GM20431 (cell line): Measurements from ENCODE around the gene CTDP1.
"Not testable (repeated sequence)": the region's sequence is repeated elsewhere in the genome, so short reads cannot be mapped to it uniquely, and the experiment has no call there.

Experiments
- in situ Hi-C: fragments of 300-500 bp; cut with MseI, MboI; formaldehyde crosslinking; loops from one replicate; pipeline ENCODE4 v1.15.0; 2020; ENCODE audit warnings: low sequenced_read_pairs; ENCODE audit not compliant: unreplicated experiment

Gene CTDP1

GRCh38 chr18:79736230-79736629 lies 56.6 kb downstream of the CTDP1 start:
- in situ Hi-C loops: no loop called here

GRCh38 chr18:79736846-79737245 lies 57.2 kb downstream of the CTDP1 start:
- in situ Hi-C loops: no loop called here

DNA sequence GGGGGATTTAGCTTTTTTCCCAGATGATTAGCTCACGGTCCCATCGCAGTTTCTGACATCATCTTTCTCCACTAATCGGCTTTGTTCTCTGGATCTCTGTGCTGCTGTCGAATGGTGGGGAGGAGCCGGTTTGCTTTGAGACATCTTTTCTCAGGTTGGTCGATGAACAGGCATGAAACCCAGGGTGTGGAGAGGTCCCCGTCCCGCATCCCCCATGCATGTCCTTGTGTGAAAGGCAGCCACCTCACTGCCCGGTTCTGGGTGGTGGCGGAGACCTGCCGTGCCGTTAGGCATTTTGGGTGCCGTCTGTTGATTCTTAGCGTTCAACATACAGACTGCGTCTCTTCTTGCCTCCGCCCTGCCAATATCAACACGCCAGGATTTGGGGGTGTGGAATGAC lies 57.8 kb downstream of the CTDP1 start:
- in situ Hi-C loops: no loop called here

GRCh38 chr18:79738041-79738461 lies 58.4 kb downstream of the CTDP1 start:
- in situ Hi-C loops: no loop called here

- in situ Hi-C loops: no loop called here
Observed at GRCh38 chr18:79738581-79739439, 59.2 kb downstream of the CTDP1 start.

GRCh38 chr18:79739440-79739778 lies 59.8 kb downstream of the CTDP1 start:
- in situ Hi-C loops: no loop called here

- in situ Hi-C loops: not testable (repeated sequence)
Observed at GRCh38 chr18:79740047-79740446, 60.4 kb downstream of the CTDP1 start.

DNA sequence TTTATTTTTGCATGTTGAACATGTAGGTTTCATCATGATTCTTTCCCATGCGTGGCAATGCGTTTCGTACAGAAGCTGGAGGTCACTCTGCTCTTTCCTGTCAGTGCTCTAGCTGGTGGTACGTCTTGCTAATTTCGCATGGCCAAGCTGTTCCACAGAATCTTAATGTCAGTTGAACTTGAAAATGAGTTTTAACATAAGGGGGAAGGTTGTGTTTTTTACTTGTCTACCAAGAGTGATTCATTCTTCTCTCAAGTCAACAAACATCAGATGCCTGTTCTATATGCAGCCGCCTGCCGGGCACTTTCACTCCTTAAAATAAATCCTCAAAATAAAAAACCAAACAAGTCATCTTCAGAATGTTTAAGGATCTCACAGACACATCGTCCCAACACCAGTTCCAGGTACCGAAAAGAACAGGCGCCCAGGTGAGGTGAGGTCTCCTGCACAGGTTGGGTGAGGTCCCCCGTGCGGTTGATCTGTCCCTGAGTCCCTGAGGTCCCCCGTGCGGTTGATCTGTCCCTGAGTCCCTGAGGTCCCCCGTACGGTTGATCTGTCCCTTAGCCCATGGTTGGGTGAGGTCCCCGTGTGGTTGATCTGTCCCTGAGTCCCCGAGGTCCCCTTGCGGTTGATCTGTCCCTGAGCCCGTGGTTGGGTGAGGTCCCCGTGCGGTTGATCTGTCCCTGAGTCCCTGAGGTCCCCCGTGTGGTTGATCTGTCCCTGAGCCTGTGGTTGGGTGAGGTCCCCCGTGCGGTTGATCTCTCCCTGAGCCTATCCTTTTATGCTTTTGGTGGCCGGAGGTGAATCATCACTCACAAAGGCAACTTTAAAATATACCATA lies 61.1 kb downstream of the CTDP1 start:
- in situ Hi-C loops: no loop called here

DNA sequence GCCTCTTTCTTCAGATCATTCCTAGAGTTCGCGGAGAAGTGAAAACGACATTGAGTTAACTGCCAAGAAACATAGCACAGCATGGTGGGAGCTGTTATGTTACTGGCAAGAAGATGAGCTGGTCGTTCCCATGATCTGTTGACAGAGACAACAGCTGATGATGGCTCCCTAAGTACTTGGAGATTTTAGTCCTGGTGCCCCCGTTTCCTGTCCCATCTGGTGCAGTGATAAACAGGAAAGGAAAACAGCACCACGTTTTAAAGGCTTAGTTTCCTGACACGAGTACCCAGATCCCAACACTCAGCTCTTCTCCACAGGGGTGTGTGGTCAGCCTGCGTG lies 61.7 kb downstream of the CTDP1 start:
- in situ Hi-C loops: no loop called here

GRCh38 chr18:79742076-79742475 lies 62.5 kb downstream of the CTDP1 start:
- in situ Hi-C loops: no loop called here

DNA sequence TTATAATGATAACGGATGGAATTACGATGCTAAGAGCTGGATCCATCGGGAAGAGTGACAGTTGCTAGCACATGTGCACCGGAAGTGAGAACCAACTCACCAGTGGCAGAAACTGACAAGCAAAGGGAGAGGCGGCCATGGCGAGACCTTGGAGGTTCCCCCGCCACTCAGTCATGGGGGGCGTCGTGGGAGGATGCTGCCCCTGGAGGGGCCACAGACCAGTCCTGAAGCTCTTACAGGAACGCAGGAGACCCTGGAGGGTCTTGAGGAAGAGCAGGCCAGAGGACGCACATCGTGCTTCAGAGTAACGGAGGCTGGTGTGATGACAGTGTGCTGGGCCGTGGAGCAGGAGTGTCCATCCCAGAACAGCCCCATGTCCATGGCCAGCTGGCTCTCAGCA lies 65.0 kb downstream of the CTDP1 start:
- in situ Hi-C loops: no loop called here

DNA sequence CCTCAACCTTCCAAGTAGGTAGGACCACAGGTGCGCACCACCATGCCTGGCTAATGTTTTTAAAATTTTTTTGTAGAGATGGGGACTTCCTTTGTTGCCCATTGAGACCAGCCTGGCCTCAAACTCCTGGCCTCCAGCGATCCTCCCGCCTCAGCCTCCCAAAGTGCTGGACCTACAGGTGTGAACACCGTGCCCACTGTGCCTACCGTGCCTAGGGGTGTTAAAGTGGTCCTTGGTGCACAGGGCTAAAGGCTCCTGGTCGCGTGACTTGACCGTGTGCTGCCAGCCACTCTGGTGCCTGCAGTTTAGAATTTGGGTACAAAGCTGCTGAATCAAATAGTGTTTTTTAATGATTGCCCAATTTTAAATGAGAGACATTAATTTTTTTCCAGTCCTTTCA lies 67.1 kb downstream of the CTDP1 start:
- in situ Hi-C loops: no loop called here

DNA sequence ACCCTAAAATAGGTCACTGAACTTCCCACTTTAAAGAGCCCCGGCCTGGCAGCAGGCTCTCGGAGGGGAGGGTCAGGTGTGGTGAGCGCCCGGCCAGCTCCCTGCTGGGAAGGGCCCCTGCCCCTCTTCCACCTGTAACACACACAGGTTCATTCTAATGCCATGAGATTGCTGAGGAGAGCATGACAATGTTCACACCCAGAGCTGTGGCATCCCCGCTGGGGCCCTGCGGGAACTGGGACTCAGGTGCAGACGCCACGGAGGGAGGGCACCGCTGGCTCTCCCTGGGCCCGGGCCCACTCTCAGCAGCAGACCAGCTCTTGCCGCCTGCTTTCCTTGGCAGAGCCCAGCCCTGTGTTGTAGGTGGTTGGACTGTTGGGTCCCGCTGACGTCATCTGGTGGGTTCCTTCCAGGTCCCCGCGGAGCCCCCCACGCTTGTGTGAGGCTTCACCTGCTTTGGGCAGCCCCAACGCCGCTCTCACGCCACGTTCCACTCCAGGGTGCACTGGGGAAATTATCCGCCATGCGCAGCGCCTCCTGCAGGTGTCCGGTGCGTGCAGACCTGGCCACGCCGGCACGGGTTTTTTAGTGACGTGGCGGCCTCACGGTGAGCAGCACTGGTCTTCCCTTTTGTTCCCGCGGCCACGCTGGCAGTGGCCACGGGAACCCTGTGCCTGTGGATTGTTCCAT lies 67.7 kb downstream of the CTDP1 start:
- in situ Hi-C loops: no loop called here

DNA sequence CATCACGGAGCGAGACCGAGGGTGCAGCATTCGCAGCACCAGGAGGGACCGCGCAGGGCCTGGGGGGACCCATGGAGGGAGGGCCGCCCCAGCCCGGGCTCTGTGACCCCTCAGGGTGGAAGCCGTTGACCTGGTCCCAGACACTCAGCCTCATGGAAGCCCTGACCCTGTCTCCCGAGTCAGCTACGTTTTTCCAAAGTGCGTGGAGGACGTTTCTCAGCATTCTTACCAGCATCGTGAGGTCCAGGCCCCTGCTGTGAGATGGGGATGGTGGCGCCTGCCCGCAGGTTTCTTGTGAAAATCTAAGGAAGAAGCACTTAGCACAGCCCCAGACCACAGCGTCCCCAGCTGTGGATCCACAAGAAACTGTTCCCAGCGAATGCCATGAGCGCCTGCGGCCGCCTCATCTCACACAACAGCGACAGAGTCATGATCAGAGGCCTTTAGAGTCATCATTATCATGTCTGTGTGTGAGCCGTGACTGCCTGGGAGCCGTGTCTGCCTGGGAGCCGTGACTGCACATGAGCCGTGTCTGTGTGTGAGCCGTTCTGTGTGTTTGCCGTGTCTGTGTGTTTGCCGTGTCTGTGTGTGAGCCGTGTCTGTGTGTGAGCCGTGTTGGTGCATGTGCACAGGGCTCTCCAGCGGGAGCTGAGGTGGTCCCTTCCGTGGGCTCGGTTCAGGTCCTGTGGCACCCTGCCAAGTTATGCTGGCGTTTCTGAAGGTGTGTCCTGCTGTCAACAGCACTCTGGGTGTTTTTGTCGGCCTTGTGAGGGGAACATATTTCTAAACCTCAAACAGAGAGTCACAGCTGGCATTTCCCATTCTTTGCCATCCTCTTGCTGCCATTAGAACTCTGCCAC lies 68.9 kb downstream of the CTDP1 start:
- in situ Hi-C loops: no loop called here

GRCh38 chr18:79749251-79750191 lies 69.9 kb downstream of the CTDP1 start:
- in situ Hi-C loops: no loop called here

- in situ Hi-C loops: no loop called here
Observed at GRCh38 chr18:79750980-79751571, 71.5 kb downstream of the CTDP1 start.

GRCh38 chr18:79751918-79752578 lies 72.4 kb downstream of the CTDP1 start:
- in situ Hi-C loops: not testable (repeated sequence)

DNA sequence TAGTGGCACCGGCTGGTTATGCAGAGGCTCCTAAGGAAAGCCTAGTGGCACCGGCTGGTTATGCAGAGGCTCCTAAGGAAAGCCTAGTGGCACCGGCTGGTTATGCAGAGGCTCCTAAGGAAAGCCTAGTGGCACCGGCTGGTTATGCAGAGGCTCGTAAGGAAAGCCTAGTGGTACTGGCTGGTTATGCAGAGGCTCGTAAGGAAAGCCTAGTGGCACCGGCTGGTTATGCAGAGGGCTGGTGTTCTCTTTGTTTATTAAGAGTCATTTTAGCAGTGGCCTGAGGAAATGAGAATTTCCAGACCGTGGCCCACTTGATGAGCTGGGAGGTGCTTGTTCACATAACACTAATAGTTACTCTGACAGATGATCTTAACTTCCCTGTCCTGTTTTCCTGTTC lies 73.3 kb downstream of the CTDP1 start:
- in situ Hi-C loops: not testable (repeated sequence)
